ENCODE measurements around the gene TGFA.

DNA sequence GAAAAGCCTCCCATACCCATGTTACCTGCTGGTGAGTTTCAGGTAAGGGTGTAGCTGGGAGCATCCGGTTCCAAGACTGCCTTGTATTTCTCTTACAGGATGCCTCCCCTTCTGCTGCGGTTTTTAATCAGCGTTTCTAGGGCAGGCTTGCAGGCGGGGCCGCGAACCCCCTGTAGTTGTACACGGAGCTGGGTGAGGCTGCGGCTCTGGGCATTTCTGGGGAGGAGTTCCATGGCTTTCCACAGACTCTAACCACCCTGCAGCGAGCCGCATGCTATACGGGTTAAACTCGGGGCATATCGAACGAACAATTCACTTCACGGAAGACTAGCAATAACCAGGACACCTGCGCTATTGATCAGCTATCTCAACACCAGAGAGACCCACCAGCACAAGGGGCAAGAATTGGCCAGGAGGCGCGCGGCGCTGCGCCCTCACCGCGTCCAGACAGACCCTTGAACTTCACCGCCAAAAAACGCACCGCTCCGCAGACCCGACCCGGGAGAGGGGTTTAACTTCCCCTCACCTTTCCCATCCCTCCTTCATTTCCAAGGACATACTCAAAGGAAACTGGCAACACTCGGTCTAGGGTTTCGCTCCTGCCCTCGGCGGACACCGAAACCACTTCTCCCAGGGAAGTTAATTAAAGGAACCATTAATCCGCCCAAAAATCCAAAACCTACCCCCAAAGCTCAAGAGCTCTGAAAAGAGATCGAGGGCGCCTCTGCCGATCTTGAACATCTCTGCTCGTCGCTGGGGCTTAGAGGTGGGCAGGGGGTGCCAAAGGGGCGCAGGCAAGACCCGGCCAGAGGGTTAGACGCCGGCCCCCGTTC is 909 bp downstream of the TGFA start:
- TF ChIP-seq, protein P1, sequence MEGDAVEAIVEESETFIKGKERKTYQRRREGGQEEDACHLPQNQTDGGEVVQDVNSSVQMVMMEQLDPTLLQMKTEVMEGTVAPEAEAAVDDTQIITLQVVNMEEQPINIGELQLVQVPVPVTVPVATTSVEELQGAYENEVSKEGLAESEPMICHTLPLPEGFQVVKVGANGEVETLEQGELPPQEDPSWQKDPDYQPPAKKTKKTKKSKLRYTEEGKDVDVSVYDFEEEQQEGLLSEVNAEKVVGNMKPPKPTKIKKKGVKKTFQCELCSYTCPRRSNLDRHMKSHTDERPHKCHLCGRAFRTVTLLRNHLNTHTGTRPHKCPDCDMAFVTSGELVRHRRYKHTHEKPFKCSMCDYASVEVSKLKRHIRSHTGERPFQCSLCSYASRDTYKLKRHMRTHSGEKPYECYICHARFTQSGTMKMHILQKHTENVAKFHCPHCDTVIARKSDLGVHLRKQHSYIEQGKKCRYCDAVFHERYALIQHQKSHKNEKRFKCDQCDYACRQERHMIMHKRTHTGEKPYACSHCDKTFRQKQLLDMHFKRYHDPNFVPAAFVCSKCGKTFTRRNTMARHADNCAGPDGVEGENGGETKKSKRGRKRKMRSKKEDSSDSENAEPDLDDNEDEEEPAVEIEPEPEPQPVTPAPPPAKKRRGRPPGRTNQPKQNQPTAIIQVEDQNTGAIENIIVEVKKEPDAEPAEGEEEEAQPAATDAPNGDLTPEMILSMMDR (IDR thresholded peaks at IDR 0.05): no peak
- TF ChIP-seq EP300 (IDR thresholded peaks at IDR 0.05) (no peak), POLR2A (IDR thresholded peaks at IDR 0.05; ENCODE audit: low read depth) (no peak)

Measured in esophagus muscularis mucosa (tissue), 4 donors.